GM12892 (cell line): ENCODE results near the gene ACTA1.

Source experiments
- POLR2A ChIP-seq: IDR thresholded peaks from 2 replicates; pipeline ENCODE4 v1.6.1; 2011; ENCODE audit warnings: low read depth, low read length, control low read depth
- TAF1 ChIP-seq: IDR thresholded peaks from 2 replicates; pipeline ENCODE4 v1.6.1; 2011; ENCODE audit warnings: low read depth, mild to moderate bottlenecking, control low read depth, low read length, borderline replicate concordance

DNA sequence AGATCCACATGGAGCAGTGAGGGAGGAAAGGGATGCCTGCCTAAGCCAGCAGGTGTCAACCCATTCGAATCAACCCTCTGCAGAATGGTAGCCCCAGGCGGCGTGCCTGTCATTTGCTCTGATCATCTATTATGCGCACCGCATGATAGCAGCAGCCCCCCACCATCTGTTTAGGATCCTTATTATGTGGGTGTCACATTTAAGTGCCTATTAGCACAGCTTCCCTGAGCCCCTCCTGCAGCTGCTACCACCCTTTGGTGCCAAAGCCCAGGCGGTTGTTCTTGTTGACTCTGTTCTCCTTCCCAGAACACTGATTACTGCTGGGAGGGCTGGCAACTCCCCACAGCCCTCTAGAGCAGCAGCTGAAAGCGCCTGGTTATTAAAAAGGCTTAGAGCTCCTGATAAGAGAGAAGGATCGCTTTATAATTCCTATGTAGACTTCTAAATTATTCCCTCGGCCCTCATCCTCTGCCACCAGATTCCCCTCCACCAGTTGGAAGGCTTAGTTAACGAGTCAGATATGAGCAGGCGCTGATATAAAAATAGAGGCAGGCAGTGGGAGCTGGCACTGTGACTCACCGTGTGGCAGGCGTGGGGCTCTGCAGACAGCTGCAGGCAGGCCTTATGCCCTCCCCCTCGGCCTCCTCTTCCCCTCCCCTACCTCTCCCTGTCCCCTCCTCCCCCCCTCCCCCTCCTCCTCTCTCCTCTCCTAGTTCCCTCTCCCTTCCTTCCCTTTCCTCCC is 23.0 kb downstream of the ACTA1 start:
- TF ChIP-seq POLR2A (no peak), TAF1 (no peak)
